Muscle of leg (tissue), 11 donors: ENCODE results near the gene TNFRSF1A. TPM values are rescaled to one million over a fixed set of nuclear protein-coding genes. Genes with fewer than 3 reads are reported as not detected.

Experiments used
- DNase-seq: peaks from one replicate; pipeline ENCODE4 v3.0.0; 2013
- H3K27ac ChIP-seq: one replicate; pipeline ENCODE4 v1.5.1; 2013; ENCODE audit warnings: mild to moderate bottlenecking, low read length, control low read depth
- H3K27me3 ChIP-seq: one replicate; pipeline ENCODE4 v1.6.1; 2013; ENCODE audit warnings: low read length; ENCODE audit not compliant: control insufficient read depth, insufficient read depth
- H3K36me3 ChIP-seq: one replicate; pipeline ENCODE4 v1.6.1; 2013; ENCODE audit warnings: low read length; ENCODE audit not compliant: control insufficient read depth, insufficient read depth
- H3K4me1 ChIP-seq: one replicate; pipeline ENCODE4 v1.6.1; 2013; ENCODE audit warnings: low read length; ENCODE audit not compliant: control insufficient read depth, insufficient read depth
- H3K4me3 ChIP-seq: one replicate; pipeline ENCODE4 v1.5.1; 2013; ENCODE audit warnings: low read length, control low read depth
- H3K9me3 ChIP-seq: replicated peaks from 2 replicates; pipeline ENCODE4 v1.6.1; 2013; ENCODE audit warnings: low read depth, low read length; ENCODE audit not compliant: control insufficient read depth
- WGBS: methylation state at CpG from one replicate; pipeline ENCODE4 v1.1.5; 2013; ENCODE audit warnings: missing lambda C conversion rate; ENCODE audit not compliant: insufficient coverage; 5-methylcytosine and 5-hydroxymethylcytosine counted together
- polyA plus RNA-seq, 8 donors: library from polyadenylated mRNA; unstranded; fragments of 120-200 nt; gene quantifications; one replicate each; pipeline versions ENCODE4 v1.2.1 to v1.2.3, GENCODE V29; 2013; ENCODE audit warnings: inconsistent platforms in 1 of 8, low replicate concordance in 1 of 8; ENCODE audit not compliant: insufficient read length in 8 of 8, insufficient read depth in 1 of 8
- total RNA-seq: library from RNA; stranded (reverse); fragments of 120-200 nt; gene quantifications from one replicate; pipeline ENCODE4 v1.2.4, GENCODE V29; 2013

The TNFRSF1A gene
- total and polyA plus RNA-seq, 9 donors = 38.5 to 92.0 (median 64.1) TPM

DNA sequence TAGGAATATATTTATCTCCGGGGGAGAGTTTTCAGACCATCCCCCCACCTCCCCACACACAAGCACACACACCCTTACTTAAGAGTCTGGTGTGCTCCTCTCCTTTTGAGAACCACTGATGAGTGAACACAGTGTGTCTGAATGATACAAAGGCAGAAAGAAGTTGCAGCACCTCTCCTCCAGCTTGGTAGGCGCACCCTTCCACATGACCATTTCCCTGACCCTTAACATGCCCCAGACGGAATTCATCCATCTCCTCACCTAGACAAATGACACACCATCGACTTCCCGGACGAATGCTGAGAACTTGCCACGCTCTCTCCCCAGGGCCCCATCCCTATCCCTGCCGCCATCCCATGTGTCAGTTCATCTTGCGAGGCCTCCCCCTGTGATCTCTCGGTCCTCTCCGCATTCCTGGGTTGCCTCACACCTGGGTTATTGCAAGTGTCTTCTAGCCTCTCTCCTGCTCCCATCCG is 3.9 kb downstream of the TNFRSF1A start:
- Histone ChIP-seq H3K27ac (peak overlapping the region; percentile 72), H3K4me1 (peaks cover 84% of the 10 kb centered on the region), H3K27me3 (no peaks in the 10 kb centered on the region), H3K36me3 (peaks cover 21% of the 10 kb centered on the region), H3K4me3 (peak overlapping the region; percentile 5), H3K9me3 (no peaks in the 10 kb centered on the region)
- WGBS = 29% methylated on average over 11 of the region's 12 CpGs
- DNase-seq = no peak

DNA sequence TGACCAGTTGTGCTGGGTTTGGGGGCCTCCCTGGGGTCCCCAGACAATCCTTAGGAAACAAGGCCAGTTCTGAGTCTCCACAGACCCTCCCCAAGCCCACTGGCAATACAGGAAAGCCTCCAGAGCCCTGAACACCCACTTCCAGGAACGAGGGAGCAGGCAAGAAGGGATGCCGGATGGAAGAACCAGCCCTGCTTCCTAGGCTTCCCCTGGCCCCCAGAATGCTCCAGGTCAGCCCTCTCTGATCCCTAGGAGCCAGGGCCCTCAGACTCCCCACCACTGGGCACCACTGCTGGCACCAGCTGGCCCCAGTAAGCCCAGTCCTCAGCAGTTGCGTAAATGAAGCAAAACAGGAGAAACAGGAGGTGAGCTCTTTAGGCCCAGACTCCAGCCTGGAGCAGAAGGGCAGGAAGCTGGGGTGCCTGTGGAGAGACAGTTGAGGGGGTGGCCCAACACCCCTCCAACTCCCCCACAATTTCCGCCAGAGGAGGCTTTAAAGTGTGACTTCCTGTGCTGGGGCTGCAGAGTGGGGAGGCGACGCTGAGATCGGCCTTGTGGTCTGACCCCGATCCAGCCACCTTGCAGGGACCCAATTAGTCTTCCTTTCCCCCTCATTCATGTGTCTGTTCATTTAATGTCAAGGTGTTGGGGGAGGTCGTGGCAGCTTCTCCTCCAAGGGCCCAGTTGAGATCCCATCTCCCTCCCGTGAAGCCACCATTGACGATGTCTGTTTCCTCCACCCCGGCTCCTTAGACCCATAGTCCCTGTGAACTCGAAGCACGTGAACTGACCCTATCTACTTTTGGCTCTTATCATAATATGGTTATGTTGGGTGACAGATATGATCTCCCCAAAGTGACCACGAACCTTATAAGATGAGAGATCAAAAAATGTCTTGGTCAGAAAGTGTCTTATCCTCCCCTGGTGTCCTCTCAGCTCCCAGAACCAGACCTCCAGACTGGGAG is 4.7 kb downstream of the TNFRSF1A start:
- peak overlapping the region; percentile 98 for H3K27ac ChIP-seq
- no peaks in the 10 kb centered on the region for H3K9me3 ChIP-seq
- peak; percentile 41 for DNase-seq
- H3K4me1 ChIP-seq = peaks cover 76% of the 10 kb centered on the region
- H3K4me3 ChIP-seq = peak overlapping the region; percentile 38
- peaks cover 29% of the 10 kb centered on the region for H3K36me3 ChIP-seq
- no peaks in the 10 kb centered on the region for H3K27me3 ChIP-seq
- 17% methylated on average over 4 of the region's 15 CpGs for WGBS

DNA sequence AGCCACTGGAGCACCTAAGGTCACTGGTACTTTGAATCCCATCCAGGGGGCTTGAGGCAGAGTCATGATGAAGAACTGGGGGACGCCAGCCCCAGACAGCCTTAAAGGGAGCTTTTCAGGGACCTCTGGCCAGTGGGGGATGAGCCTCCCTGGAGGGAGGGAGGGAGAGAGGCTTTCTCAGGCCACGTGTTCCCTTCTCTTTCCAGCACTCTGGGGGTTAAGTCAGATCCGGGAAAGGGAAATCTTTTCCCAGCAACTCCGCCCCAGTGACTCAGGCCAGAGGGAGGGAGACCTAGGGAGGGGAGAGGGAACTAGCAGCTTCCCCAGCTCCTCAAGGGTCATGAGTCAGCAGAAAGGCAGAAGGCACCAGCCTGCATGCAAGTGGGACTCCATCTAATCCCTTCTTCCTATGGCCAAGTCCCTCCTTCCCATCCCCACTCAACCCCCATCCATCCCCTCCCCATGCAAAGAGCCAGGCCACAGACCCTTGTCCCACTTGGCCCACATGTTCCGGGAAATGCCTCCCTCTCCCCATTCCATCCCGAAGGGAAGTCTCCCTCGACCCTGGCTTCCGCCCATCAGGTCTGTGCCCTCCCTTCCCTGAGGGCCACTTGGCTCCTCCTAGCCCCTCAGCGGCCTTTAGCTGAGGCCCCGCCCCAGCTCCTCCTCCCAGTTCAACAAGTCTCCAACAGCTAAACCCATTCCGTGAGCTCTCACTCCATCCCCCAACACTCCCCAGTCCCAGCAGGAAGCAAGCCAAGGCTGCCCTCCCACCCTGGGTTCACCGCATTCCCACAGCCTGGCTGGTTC is 5.6 kb downstream of the TNFRSF1A start:
- Histone ChIP-seq H3K4me1 (peaks cover 73% of the 10 kb centered on the region), H3K9me3 (no peaks in the 10 kb centered on the region), H3K27me3 (no peaks in the 10 kb centered on the region), H3K4me3 (peak overlapping the region; percentile 38), H3K36me3 (peaks cover 35% of the 10 kb centered on the region), H3K27ac (peak overlapping the region; percentile 98)
- 0% methylated on average over 8 of the region's 12 CpGs for WGBS
- peak; percentile 99 for DNase-seq

DNA sequence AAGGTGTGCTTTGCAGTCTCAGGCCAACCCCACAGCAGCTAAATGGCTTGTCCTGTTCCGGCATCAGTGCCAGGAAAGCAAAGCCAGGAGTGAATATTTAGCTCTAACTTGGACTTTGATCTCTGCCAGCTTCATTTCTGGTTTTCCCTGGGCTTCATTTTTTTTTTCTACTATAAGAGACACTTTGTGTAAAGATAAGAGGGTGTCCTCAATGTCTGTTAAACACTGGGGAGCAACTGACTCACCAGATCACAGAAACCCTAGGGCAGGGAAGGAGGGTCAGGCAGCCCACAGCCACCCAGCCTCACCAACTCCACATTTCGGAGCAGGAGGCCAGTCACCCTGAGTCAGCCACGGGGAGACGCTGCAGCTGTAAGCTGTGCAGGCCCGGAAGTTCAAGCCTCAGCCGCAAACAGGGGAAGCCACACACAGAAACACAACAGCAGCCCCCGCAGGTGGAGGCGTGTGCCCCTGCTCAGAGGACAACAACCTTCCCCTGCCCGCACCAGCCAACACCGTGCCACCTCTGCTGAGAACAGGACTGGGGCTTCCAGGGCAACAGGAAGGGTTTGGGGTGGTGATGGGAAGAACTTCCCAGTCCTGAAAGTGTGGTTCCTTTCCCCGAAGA is 6.3 kb downstream of the TNFRSF1A start:
- Histone ChIP-seq H3K9me3 (no peaks in the 10 kb centered on the region), H3K27ac (peak overlapping the region; percentile 98), H3K27me3 (no peaks in the 10 kb centered on the region), H3K36me3 (peaks cover 43% of the 10 kb centered on the region), H3K4me3 (peak overlapping the region; percentile 38), H3K4me1 (peaks cover 67% of the 10 kb centered on the region)
- 4% methylated on average over 8 of the region's 11 CpGs for WGBS
- peak; percentile 78 for DNase-seq

DNA sequence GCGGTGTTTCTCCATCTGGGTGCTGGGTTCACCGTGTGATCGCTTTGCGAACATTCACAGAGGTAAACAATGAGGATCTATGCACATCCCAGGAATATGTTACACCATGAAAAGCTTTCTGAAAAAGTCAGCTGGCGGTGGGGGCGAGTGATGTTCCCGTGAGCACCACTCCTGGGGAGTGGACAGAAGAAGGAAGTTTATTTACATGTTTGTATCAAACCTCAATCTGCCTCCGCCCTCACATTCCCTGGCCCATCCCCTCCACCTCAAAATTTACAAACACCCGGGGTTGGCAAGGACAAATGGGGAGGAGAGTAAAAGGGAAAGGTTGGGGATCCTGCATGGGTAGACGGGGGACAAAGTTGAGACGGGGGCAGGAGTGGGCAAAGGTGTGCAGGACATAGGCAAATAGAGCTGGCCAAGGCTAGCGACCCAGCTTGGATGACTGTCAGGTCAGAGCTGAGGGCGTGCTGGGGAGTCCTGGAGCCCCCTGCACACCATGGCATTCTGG is 6.9 kb downstream of the TNFRSF1A start:
- Histone ChIP-seq H3K27me3 (no peaks in the 10 kb centered on the region), H3K27ac (peak overlapping the region; percentile 98), H3K36me3 (peaks cover 48% of the 10 kb centered on the region), H3K9me3 (no peaks in the 10 kb centered on the region), H3K4me3 (no peak overlapping the region), H3K4me1 (peaks cover 62% of the 10 kb centered on the region)
- WGBS = 43% methylated on average over 4 of the region's 13 CpGs
- no peak for DNase-seq

DNA sequence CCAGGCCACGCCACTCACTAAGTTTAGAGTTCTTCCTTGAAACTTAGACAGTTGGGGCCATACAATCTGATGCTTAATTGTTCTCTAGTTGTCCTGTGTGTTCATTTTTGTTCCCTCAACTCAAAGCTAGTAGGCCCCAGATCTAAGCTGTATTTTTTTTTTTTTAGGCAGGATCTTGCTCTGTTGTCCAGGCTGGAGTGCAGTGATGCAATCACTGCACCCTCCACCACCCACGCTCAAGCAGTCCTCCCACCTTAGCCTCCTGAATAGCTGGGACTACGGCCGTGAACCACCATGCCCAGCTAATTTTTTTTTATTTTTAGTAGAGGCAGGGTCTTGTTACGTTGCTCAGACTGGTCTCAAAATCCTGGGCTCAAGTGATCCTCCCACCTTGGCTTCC is 7.5 kb downstream of the TNFRSF1A start:
- no peak for DNase-seq
- H3K27me3 ChIP-seq = no peaks in the 10 kb centered on the region
- H3K9me3 ChIP-seq = no peaks in the 10 kb centered on the region
- no peak overlapping the region for H3K4me3 ChIP-seq
- peaks cover 53% of the 10 kb centered on the region for H3K36me3 ChIP-seq
- H3K27ac ChIP-seq = peak overlapping the region; percentile 98
- H3K4me1 ChIP-seq = peaks cover 55% of the 10 kb centered on the region
- WGBS = 60% methylated on average over 1 of the region's 5 CpGs

DNA sequence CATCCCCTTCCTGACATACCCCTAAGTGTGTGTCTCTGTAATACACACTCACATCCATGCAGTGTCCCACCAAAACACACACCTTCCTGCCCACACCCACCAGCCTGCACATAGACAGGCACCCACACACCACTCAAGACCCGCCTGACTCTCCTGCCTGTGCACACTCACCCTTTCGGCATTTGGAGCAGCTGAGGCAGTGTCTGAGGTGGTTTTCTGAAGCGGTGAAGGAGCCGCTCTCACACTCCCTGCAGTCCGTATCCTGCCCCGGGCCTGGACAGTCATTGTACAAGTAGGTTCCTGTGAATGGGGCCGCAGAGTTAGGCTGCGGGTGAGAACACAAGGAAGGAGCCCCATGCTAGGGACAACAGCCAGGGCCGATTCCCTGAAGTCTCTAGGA is 8.3 kb downstream of the TNFRSF1A start:
- Histone ChIP-seq H3K27me3 (no peaks in the 10 kb centered on the region), H3K9me3 (no peaks in the 10 kb centered on the region), H3K27ac (no peak overlapping the region), H3K4me1 (peaks cover 48% of the 10 kb centered on the region), H3K4me3 (no peak overlapping the region), H3K36me3 (peaks cover 60% of the 10 kb centered on the region)
- WGBS = 59% methylated on average over 4 of the region's 9 CpGs
- DNase-seq = no peak

DNA sequence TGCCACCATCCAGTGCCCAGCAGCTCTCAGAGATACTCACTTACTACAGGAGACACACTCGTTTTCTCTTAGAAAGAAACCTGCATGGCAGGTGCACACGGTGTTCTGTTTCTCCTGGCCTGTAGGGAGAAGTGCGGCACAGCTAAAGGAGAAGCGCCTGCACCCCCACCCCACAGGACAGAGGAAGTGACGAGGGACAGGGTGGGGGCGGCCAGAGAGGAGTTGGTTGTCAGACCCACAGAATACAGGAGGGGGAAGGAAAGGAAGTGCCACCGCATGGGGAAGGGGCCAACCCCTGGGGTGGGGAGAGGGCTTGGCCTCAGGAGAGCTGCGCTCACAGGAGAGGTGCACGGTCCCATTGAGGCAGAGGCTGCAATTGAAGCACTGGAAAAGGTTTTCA is 8.8 kb downstream of the TNFRSF1A start:
- Histone ChIP-seq H3K4me3 (no peak overlapping the region), H3K27me3 (no peaks in the 10 kb centered on the region), H3K27ac (no peak overlapping the region), H3K4me1 (peaks cover 48% of the 10 kb centered on the region), H3K36me3 (peaks cover 64% of the 10 kb centered on the region), H3K9me3 (no peaks in the 10 kb centered on the region)
- DNase-seq = no peak
- WGBS = 90% methylated on average over 7 of the region's 9 CpGs

DNA sequence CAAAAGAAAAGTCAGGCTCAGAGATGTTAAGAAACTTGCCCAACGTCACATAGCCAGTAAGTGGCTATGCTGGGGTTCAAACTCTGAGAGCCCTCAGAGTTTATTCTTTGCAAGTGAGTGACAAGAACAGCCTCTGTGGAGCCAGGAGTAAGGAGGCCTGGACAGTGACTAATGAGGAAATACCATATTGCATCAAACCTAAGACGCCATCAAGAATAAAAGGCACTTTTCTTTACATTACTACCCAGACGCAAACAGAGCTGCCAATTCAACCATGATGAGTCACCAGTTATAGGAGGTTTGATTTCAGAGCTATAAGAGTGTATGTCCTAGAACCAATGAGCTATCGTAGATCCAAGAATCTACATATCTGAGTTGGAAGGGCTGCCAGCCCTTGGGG is 9.4 kb downstream of the TNFRSF1A start:
- no peak for DNase-seq
- Histone ChIP-seq H3K4me1 (peaks cover 49% of the 10 kb centered on the region), H3K36me3 (peaks cover 67% of the 10 kb centered on the region), H3K9me3 (no peaks in the 10 kb centered on the region), H3K4me3 (no peak overlapping the region), H3K27me3 (no peaks in the 10 kb centered on the region), H3K27ac (no peak overlapping the region)
- 83% methylated on average over 2 of the region's 4 CpGs for WGBS
